HG02885 (cell line): ENCODE measurements around the gene VAMP5.
"Not testable (repeated sequence)": the region's sequence is repeated elsewhere in the genome, so short reads cannot be mapped to it uniquely, and the experiment has no call there.

Source experiments
- ATAC-seq: cut with Tn5 transposase; IDR thresholded peaks from one replicate; pipeline ENCODE4 v1.9.1; 2021; ENCODE audit warnings: mild to moderate bottlenecking; ENCODE audit not compliant: unreplicated experiment, poor library complexity

Gene VAMP5

GRCh38 chr2:85599468-85600234 is 15.4 kb downstream of the VAMP5 start:
- ATAC-seq = no peak

DNA sequence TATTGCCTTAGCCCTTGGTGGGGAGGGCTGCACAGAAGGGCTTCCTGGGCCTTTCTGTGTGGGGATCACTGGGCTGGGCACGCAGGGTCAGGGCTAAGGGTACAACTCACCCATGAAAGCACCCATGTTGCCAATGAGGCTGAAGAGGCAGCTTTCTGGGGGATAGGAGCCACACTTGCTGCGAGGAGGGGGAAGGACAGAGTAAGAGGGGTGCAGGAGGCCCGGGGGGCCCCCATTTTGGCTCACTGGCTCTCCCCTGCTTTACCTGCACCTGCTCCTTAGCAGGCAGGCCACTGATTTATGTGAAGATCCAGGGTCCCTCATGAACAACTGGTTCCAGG is 16.0 kb downstream of the VAMP5 start:
- no peak for ATAC-seq

DNA sequence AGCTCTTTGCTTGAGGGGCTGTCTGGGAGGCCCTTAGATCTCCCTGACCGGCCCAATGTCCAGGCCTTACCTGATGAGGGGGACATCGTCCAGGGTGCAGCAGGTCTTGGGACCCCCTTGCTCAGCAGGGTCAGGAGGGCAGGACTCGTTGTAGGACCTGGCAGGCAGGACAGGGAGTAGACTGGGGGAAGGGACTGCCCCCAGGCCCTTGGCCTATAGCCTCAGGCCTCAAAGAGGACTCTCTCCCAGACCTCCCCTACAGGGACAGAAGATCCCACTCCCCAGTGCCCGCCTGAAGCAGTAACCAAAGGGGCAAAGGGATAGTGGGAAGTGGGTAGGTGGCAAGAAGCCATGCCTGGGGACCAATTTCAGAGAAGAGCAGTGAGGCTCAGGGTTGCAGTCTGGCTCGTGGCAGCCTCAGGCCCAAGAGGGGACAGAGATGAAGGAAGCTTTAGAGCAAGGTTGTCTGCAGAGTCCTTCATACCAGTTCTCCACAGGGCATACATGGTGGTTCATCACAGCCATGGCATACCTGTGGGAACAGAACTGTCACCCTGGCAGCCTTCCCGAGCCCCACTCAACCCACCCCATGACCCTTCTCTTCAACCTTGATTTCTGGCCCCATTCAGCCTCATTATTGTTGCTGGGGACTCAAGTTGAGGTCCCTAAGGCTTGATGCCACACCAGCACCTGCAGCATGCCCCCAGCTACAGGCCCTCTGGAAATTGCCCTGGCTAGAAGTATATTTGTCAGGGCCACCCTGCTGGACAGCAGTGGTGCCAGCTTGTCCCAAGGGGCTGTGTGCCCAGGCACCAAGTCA is 16.9 kb downstream of the VAMP5 start:
- no peak for ATAC-seq

DNA sequence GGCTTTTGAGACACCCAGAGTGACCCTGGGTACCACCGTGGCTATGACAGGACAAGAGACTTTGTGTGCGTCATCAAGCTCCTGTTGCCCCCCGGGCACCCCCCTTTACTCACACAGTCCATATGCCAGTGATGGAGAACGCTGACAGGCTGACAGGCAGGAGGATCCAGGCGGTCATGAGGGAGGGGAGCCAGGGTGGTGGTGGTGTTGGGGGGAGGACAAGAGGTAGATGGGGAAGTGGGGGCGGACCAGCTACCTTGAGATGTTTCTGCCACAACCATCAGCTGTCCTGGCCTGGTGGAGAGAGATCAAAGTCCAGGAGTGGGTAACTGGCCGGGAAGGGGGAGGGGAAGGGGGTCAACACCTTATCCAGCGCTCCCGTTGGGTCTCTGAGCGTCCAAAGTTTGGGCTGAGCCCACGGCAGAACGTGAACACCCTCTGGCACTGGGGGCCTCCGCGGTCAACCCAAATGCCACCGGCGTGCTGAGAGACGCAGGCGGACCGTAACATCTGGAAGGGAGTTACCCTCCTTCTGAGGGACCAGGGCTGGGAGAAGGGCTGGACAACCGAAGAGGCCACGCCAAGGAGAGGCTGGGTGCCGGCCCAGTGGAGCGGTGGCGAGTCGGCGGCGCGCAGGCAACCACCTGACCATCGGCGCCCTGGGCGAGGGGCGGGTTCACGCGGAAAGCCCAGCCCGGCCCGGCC is 17.7 kb downstream of the VAMP5 start:
- peak; percentile 42 for ATAC-seq

- ATAC-seq = peak; percentile 95
Observed at GRCh38 chr2:85602476-85603234, 18.4 kb downstream of the VAMP5 start, which contains the start of gene TMEM150A. TMEM150A (minus strand) TSS chr2:85602698; CDS start chr2:85601948, 750 bp downstream.

DNA sequence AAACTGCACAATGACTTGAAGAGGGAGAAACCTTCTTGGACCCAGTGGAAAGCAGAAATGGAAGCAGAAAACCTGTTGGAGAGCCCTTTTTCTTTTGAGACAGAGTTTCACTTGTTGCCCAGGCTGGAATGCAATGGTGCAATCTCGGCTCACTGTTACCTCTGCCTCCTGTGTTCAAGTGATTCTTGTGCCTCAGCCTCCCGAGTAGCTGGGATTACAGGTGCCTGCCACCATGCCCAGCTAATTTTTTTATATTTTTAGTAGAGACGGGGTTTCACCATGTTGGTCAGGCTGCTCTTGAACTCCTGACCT is 19.9 kb downstream of the VAMP5 start:
- not testable (repeated sequence) for ATAC-seq

- ATAC-seq = no peak
Observed at GRCh38 chr2:85604568-85605339, 20.5 kb downstream of the VAMP5 start.

DNA sequence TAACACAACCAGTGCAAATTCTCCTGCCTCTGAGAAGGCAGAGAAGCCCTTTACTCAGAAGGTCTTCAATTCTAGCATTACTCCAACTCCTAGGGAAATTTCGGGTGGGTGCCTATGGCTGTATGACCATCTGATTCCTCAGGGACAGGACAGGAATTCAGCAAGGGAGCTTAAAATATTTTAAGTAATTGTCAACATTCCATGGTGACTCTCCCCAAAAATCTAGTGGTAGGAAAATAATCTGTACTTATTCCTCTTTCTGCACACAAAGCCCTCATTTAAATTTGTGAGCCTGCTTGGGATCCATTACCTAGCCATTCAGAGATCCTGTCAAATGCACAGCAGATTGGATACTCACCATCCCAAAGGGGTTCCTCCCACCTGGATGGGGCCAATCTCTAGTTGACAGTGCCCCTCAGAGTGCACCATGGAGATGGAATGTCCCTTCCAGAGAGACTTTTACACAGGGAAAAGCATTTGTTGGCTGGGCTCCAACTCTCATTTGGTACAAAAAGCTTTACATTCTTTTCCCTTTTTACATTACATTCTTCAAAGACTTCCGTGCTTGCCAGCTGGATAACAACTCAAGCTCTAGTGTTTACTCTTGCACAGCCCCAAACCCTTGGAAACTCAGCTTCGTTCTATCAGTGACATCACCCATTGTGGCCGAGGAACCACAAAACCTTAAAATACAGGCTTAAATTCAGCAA is 21.3 kb downstream of the VAMP5 start:
- ATAC-seq = no peak

- no peak for ATAC-seq
Observed at GRCh38 chr2:85606116-85606455, 21.9 kb downstream of the VAMP5 start.

- no peak for ATAC-seq
Observed at GRCh38 chr2:85607268-85608215, 23.3 kb downstream of the VAMP5 start.

- ATAC-seq = no peak
Observed at GRCh38 chr2:85611217-85611704, 27.0 kb downstream of the VAMP5 start.

DNA sequence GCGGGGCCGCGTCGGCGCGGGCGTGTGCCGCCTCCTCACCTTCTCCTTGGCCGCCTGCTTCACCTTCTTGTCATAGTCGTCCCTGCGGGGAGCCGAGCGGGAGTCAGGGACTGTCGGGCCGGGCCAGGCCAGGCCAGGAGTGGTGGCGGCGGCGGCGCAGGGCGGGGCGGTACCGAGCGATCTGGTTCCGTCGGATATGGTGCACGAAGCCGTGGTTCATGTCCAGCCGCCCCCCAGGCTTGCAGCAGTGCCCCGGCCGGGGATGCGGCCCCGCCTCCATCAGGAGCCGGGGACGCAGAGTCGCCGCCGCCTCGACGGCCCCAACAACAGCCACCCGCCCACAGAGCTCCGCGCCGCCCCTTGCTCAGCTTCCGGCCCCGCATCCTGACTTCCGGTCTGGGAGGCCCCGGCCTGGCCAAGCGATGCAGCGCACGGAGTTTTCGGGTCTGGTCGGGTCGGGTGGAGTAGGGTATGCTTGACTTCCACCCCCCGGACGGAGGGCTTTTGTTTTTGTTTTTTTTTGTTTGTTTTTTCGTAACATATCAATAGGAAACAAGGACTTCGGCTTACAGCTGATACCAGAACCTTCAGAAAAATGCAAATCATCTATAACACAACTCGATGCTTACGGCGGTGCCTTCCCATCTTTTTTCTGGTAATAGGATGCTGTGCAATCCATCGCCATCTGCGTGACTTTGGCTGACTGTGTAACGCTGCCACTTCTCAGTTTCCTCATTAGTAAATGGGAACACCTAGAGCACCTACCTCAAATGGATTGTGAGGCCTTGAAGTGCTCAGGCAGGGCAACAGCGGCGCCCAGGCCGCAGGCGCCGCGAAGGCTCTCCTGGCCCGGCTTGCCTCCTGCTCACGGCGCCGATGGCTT is 27.7 kb downstream of the VAMP5 start, which contains the start of gene C2orf68:
Gene C2orf68, minus strand, starts transcription at position 362 of the 883 bp plus-strand sequence. Its CDS starts 82 bp downstream, at position 280.
- ATAC-seq = peak; percentile 81

DNA sequence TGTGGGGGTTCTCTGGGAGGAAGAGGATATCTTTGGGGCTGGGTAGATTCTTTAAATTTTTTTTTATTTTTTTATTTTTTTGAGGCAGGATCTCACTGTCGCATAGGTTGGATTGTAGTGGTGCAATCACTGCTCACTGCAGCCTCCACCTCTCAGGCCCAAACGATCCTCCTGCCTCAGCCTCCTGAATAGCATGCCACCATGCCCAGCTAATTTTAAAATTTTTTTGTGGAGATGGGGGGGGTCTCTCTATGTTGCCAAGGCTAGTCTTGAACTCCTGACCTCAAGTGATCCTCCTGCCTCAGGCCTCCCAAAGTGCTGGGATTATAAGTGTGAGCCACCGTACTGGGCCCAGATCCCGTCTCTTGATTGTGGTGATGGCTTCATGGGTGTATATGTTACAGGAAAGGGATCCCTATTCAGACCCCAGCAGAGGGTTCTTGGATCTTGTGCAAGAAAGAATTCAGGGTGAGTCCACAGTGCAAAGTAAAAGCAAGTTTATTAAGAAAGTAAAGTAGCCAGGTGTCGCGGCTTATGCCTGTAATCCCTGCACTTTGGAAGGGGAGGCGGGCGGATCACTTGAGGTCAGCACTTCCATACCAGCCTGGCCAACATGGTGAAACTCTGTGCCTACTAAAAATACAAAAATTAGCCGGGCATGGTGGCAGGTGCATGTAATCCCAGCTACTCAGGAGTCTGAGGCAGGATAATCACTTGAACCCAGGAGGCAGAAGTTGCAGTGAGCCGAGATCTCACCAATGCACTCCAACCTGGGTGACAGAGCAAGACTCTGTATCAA is 29.7 kb downstream of the VAMP5 start:
- ATAC-seq = no peak

GRCh38 chr2:85614757-85615156 is 30.5 kb downstream of the VAMP5 start:
- ATAC-seq = not testable (repeated sequence)

- no peak for ATAC-seq
Observed at GRCh38 chr2:85615413-85615728, 31.1 kb downstream of the VAMP5 start.

GRCh38 chr2:85617723-85618122 is 33.5 kb downstream of the VAMP5 start:
- not testable (repeated sequence) for ATAC-seq
